Measurements from ENCODE around the gene ARFGAP1.
A peak's percentile ranks its signal among the peaks of the same experiment; 100 is the strongest.

The ARFGAP1 gene

DNA sequence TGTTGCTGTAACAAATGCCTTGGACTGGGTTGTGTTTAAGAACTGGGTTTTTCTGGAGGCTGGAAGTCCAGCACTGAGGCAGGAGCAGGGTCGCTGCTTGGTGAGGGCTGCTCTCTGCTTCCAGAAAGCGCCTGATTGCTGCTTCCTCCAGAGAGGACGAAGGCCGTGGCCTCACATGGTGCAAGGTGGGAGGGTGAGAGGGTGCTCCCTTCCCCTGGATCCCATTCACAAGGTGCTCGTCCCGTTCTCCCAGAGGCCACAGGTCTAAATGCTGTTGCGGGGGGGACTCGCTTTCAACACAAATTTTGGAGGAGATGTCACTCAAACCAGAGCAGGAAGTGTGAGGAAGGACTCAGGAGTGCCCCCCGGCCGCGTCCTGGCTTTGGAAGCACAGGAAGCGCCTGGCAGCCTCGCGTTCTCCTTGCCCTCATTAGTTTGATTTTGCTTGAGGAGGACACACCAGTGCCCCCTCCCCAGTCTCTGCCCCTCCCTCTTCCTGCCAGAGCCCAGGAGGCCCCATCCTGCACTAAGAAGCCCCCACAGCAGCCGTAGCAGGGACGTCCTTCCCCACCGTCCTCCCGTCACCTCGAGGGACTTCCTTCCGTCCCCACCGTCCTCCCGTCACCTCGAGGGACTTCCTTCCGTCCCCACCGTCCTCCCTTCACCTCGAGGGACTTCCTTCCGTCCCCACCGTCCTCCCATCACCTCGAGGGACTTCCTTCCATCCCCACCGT lies 10.7 kb upstream of the ARFGAP1 start:
- ATAC-seq (ENCODE audit: insufficient read depth, low read depth) = peak; percentile 29; the same call in 1 of the 3 replicates
- Histone ChIP-seq H3K27me3 (ENCODE audit: insufficient read depth, low read length, poor library complexity) (peaks cover 13% of the 10 kb centered on the region), H3K9me3 (ENCODE audit: insufficient read depth, low read length, severe bottlenecking) (no peaks in the 10 kb centered on the region), H3K4me3 (ENCODE audit: low read depth in 1 of 2, low read length in 2 of 2) (no peak overlapping the region), H3K27ac (ENCODE audit: low read length) (no peak overlapping the region), H3K9ac (ENCODE audit: low read depth, low read length) (no peak overlapping the region), H2AFZ (ENCODE audit: low read depth, low read length) (no peak overlapping the region), H3K4me1 (ENCODE audit: insufficient read depth, low read length) (no peaks in the 10 kb centered on the region), H4K20me1 (ENCODE audit: insufficient read depth, low read length) (peaks cover 2% of the 10 kb centered on the region; the same call in 1 of the 2 replicates), H3K36me3 (ENCODE audit: insufficient read depth, low read length) (no peaks in the 10 kb centered on the region), H3K79me2 (ENCODE audit: insufficient read depth, low read length) (no peaks in the 10 kb centered on the region), H3K4me2 (ENCODE audit: insufficient read depth, low read length) (no peak overlapping the region)
- DNase-seq = no peak
- TF ChIP-seq EZH2 (IDR thresholded peaks at IDR 0.05; ENCODE audit: borderline replicate concordance, low read depth, low read length, severe bottlenecking) = no peak
- TF ChIP-seq, protein P1, sequence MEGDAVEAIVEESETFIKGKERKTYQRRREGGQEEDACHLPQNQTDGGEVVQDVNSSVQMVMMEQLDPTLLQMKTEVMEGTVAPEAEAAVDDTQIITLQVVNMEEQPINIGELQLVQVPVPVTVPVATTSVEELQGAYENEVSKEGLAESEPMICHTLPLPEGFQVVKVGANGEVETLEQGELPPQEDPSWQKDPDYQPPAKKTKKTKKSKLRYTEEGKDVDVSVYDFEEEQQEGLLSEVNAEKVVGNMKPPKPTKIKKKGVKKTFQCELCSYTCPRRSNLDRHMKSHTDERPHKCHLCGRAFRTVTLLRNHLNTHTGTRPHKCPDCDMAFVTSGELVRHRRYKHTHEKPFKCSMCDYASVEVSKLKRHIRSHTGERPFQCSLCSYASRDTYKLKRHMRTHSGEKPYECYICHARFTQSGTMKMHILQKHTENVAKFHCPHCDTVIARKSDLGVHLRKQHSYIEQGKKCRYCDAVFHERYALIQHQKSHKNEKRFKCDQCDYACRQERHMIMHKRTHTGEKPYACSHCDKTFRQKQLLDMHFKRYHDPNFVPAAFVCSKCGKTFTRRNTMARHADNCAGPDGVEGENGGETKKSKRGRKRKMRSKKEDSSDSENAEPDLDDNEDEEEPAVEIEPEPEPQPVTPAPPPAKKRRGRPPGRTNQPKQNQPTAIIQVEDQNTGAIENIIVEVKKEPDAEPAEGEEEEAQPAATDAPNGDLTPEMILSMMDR (IDR thresholded peaks at IDR 0.05; ENCODE audit: borderline replicate concordance, extremely low read depth, low read length, poor library complexity, severe bottlenecking) = no peak

DNA sequence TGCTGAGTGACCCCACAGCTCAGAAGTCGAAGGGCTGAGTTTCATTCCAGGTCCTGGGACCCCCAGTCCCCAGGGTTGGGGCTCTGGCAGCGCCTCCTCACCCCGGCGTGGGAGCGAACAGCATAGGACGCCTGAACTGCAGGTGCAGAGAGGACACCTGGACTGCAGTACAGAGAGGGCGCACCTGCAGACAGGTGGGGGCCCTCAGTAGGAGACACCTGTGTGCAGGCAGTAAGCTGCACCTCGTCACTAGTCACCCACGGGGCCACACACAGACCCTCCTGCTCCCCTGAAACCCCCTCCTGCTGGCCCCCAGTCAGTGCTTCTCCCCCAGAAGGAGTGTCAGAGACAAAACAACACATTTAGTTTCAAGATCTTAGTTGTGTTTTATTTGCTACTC lies 9.8 kb upstream of the ARFGAP1 start:
- H3K27me3 ChIP-seq (ENCODE audit: insufficient read depth, low read length, poor library complexity) = peaks cover 13% of the 10 kb centered on the region
- no peak overlapping the region for H3K4me2 ChIP-seq (ENCODE audit: insufficient read depth, low read length)
- no peaks in the 10 kb centered on the region for H3K4me1 ChIP-seq (ENCODE audit: insufficient read depth, low read length)
- H3K4me3 ChIP-seq (ENCODE audit: low read depth in 1 of 2, low read length in 2 of 2) = no peak overlapping the region
- H3K79me2 ChIP-seq (ENCODE audit: insufficient read depth, low read length) = no peaks in the 10 kb centered on the region
- H3K36me3 ChIP-seq (ENCODE audit: insufficient read depth, low read length) = no peaks in the 10 kb centered on the region
- DNase-seq (no peak), ATAC-seq (ENCODE audit: insufficient read depth, low read depth) (no peak)
- no peaks in the 10 kb centered on the region for H3K9me3 ChIP-seq (ENCODE audit: insufficient read depth, low read length, severe bottlenecking)
- no peak overlapping the region for H3K27ac ChIP-seq (ENCODE audit: low read length)
- H3K9ac ChIP-seq (ENCODE audit: low read depth, low read length) = no peak overlapping the region
- TF ChIP-seq EZH2 (IDR thresholded peaks at IDR 0.05; ENCODE audit: borderline replicate concordance, low read depth, low read length, severe bottlenecking) = no peak
- TF ChIP-seq, protein P1 (IDR thresholded peaks at IDR 0.05; ENCODE audit: borderline replicate concordance, extremely low read depth, low read length, poor library complexity, severe bottlenecking) = no peak
- no peak overlapping the region for H2AFZ ChIP-seq (ENCODE audit: low read depth, low read length)
- peaks cover 2% of the 10 kb centered on the region; the same call in 1 of the 2 replicates for H4K20me1 ChIP-seq (ENCODE audit: insufficient read depth, low read length)

DNA sequence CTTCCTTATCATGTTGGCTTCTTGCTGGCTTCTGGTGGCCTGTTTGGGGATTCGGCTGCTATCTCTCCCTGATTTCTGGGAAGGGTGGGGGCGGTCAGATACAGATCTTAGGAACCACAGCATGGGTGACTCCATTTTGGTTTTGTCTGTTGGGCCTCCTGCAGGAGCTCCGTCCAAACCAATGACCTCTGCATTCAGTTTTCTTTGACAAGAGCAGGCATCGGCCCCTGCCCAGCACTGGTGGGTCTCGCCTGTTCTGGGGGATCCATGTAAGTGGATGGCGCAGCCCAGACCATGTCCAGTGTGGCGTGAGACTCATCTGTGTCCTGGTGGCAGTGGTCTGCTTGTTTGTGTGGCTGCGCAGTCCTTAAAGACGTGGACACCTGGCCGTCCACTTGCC lies 8.6 kb upstream of the ARFGAP1 start:
- H4K20me1 ChIP-seq (ENCODE audit: insufficient read depth, low read length) = no peaks in the 10 kb centered on the region
- DNase-seq (no peak), ATAC-seq (ENCODE audit: insufficient read depth, low read depth) (no peak)
- no peak overlapping the region for H3K4me3 ChIP-seq (ENCODE audit: low read depth in 1 of 2, low read length in 2 of 2)
- no peak for TF ChIP-seq EZH2 (IDR thresholded peaks at IDR 0.05; ENCODE audit: borderline replicate concordance, low read depth, low read length, severe bottlenecking)
- TF ChIP-seq, protein P1 (IDR thresholded peaks at IDR 0.05; ENCODE audit: borderline replicate concordance, extremely low read depth, low read length, poor library complexity, severe bottlenecking) = no peak
- H3K4me1 ChIP-seq (ENCODE audit: insufficient read depth, low read length) = no peaks in the 10 kb centered on the region
- H2AFZ ChIP-seq (ENCODE audit: low read depth, low read length) = no peak overlapping the region
- H3K27ac ChIP-seq (ENCODE audit: low read length) = no peak overlapping the region
- H3K79me2 ChIP-seq (ENCODE audit: insufficient read depth, low read length) = no peaks in the 10 kb centered on the region
- no peaks in the 10 kb centered on the region for H3K9me3 ChIP-seq (ENCODE audit: insufficient read depth, low read length, severe bottlenecking)
- no peak overlapping the region for H3K9ac ChIP-seq (ENCODE audit: low read depth, low read length)
- no peak overlapping the region for H3K4me2 ChIP-seq (ENCODE audit: insufficient read depth, low read length)
- H3K36me3 ChIP-seq (ENCODE audit: insufficient read depth, low read length) = no peaks in the 10 kb centered on the region
- H3K27me3 ChIP-seq (ENCODE audit: insufficient read depth, low read length, poor library complexity) = peaks cover 13% of the 10 kb centered on the region

Measured in DND-41 (cell line).